ENCODE data around the gene LSM14A.
A peak's percentile ranks its signal among the peaks of the same experiment; 100 is the strongest.

Gene LSM14A

DNA sequence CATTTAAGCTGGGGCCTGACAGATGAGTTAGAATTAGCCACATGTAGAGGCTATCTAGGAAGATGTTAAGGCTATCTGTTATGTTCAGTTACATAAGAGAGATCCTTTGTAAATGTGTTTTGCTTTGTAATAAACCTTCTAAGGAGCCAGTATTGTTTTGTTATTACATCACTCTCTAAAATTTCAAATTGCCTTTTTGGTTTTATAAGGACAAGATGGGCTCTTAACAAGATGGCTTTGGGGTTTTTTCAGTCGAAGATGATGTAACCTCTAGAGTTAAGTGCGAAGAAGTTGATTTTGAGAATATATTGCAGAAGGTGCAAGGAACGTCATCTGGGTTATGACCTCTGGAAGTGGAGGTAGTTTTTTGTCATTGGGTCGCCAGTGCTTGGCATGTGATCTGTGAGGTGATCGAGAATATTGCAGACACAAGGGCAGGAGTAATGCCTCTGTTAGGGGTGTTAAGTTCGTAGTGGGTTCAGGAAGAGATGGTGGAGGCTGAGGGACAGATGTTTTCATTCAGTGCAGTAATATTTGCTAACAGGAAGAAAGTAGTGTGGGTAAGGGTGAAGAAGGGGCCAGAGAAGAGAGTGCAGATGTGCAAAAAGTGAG is 12.7 kb downstream of the LSM14A start (continued):
- TF ChIP-seq, protein P1, sequence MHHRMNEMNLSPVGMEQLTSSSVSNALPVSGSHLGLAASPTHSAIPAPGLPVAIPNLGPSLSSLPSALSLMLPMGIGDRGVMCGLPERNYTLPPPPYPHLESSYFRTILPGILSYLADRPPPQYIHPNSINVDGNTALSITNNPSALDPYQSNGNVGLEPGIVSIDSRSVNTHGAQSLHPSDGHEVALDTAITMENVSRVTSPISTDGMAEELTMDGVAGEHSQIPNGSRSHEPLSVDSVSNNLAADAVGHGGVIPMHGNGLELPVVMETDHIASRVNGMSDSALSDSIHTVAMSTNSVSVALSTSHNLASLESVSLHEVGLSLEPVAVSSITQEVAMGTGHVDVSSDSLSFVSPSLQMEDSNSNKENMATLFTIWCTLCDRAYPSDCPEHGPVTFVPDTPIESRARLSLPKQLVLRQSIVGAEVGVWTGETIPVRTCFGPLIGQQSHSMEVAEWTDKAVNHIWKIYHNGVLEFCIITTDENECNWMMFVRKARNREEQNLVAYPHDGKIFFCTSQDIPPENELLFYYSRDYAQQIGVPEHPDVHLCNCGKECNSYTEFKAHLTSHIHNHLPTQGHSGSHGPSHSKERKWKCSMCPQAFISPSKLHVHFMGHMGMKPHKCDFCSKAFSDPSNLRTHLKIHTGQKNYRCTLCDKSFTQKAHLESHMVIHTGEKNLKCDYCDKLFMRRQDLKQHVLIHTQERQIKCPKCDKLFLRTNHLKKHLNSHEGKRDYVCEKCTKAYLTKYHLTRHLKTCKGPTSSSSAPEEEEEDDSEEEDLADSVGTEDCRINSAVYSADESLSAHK (tag by site-specific recombination; IDR thresholded peaks at IDR 0.05) = peak; percentile 76
- peak; percentile 71; the same call in 1 of the 2 replicates for TF ChIP-seq MYNN (tag by site-specific recombination; IDR thresholded peaks at IDR 0.05; ENCODE audit: borderline replicate concordance)
- TF ChIP-seq ZSCAN23 (tag by site-specific recombination; IDR thresholded peaks at IDR 0.05) = peak; percentile 99
- TF ChIP-seq OVOL3 (tag by site-specific recombination; IDR thresholded peaks at IDR 0.05) = peak; percentile 96
- peak; percentile 80 for TF ChIP-seq KLF16 (tag by site-specific recombination; IDR thresholded peaks at IDR 0.05)
- TF ChIP-seq ZNF830 (tag by site-specific recombination; IDR thresholded peaks at IDR 0.05; ENCODE audit: low read depth) = no peak
- TF ChIP-seq, protein P2, sequence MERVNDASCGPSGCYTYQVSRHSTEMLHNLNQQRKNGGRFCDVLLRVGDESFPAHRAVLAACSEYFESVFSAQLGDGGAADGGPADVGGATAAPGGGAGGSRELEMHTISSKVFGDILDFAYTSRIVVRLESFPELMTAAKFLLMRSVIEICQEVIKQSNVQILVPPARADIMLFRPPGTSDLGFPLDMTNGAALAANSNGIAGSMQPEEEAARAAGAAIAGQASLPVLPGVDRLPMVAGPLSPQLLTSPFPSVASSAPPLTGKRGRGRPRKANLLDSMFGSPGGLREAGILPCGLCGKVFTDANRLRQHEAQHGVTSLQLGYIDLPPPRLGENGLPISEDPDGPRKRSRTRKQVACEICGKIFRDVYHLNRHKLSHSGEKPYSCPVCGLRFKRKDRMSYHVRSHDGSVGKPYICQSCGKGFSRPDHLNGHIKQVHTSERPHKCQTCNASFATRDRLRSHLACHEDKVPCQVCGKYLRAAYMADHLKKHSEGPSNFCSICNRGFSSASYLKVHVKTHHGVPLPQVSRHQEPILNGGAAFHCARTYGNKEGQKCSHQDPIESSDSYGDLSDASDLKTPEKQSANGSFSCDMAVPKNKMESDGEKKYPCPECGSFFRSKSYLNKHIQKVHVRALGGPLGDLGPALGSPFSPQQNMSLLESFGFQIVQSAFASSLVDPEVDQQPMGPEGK (tag by site-specific recombination; IDR thresholded peaks at IDR 0.05) = peak; percentile 81
- TF ChIP-seq ZNF221 (tag by site-specific recombination; IDR thresholded peaks at IDR 0.05; ENCODE audit: borderline replicate concordance) = no peak
- peak; percentile 51; the same call in 1 of the 2 replicates for TF ChIP-seq ZNF394 (tag by site-specific recombination; IDR thresholded peaks at IDR 0.05; ENCODE audit: borderline replicate concordance)
- TF ChIP-seq, protein P3, sequence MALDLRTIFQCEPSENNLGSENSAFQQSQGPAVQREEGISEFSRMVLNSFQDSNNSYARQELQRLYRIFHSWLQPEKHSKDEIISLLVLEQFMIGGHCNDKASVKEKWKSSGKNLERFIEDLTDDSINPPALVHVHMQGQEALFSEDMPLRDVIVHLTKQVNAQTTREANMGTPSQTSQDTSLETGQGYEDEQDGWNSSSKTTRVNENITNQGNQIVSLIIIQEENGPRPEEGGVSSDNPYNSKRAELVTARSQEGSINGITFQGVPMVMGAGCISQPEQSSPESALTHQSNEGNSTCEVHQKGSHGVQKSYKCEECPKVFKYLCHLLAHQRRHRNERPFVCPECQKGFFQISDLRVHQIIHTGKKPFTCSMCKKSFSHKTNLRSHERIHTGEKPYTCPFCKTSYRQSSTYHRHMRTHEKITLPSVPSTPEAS (tag by site-specific recombination; IDR thresholded peaks at IDR 0.05) = peak; percentile 66
- peak; percentile 82 for TF ChIP-seq ZFP69B (tag by site-specific recombination; IDR thresholded peaks at IDR 0.05)
- TF ChIP-seq KLF10 (tag by site-specific recombination; IDR thresholded peaks at IDR 0.05) = peak; percentile 75
- TF ChIP-seq ZNF792 (tag by site-specific recombination; IDR thresholded peaks at IDR 0.05) = peak; percentile 8; the same call in 1 of the 2 replicates
- no peak for TF ChIP-seq ZNF670 (tag by site-specific recombination; IDR thresholded peaks at IDR 0.05; ENCODE audit: low read depth)
- no peak for TF ChIP-seq KLF1 (tag by site-specific recombination; IDR thresholded peaks at IDR 0.05)
- TF ChIP-seq, protein P4, sequence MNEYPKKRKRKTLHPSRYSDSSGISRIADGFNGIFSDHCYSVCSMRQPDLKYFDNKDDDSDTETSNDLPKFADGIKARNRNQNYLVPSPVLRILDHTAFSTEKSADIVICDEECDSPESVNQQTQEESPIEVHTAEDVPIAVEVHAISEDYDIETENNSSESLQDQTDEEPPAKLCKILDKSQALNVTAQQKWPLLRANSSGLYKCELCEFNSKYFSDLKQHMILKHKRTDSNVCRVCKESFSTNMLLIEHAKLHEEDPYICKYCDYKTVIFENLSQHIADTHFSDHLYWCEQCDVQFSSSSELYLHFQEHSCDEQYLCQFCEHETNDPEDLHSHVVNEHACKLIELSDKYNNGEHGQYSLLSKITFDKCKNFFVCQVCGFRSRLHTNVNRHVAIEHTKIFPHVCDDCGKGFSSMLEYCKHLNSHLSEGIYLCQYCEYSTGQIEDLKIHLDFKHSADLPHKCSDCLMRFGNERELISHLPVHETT (tag by site-specific recombination; IDR thresholded peaks at IDR 0.05) = peak; percentile 88
- peak; percentile 27; the same call in 1 of the 2 replicates for TF ChIP-seq ZNF501 (tag by site-specific recombination; IDR thresholded peaks at IDR 0.05)
- peak; percentile 98 for TF ChIP-seq ZNF366 (tag by site-specific recombination; conservative IDR thresholded peaks at IDR 0.05)
- TF ChIP-seq ZNF548 (tag by site-specific recombination; IDR thresholded peaks at IDR 0.05) = no peak
- no peak for TF ChIP-seq ZNF529 (tag by site-specific recombination; IDR thresholded peaks at IDR 0.05; ENCODE audit: insufficient replicate concordance)
- TF ChIP-seq, protein P5, sequence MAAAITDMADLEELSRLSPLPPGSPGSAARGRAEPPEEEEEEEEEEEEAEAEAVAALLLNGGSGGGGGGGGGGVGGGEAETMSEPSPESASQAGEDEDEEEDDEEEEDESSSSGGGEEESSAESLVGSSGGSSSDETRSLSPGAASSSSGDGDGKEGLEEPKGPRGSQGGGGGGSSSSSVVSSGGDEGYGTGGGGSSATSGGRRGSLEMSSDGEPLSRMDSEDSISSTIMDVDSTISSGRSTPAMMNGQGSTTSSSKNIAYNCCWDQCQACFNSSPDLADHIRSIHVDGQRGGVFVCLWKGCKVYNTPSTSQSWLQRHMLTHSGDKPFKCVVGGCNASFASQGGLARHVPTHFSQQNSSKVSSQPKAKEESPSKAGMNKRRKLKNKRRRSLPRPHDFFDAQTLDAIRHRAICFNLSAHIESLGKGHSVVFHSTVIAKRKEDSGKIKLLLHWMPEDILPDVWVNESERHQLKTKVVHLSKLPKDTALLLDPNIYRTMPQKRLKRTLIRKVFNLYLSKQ (tag by site-specific recombination; IDR thresholded peaks at IDR 0.05; ENCODE audit: borderline replicate concordance) = no peak
- peak; percentile 18; the same call in 1 of the 2 replicates for TF ChIP-seq ZNF146 (tag by site-specific recombination; IDR thresholded peaks at IDR 0.05)
- TF ChIP-seq ZNF266 (tag by site-specific recombination; IDR thresholded peaks at IDR 0.05; ENCODE audit: low read depth) = no peak
- TF ChIP-seq, protein P6, sequence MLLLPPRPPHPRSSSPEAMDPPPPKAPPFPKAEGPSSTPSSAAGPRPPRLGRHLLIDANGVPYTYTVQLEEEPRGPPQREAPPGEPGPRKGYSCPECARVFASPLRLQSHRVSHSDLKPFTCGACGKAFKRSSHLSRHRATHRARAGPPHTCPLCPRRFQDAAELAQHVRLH (tag by site-specific recombination; IDR thresholded peaks at IDR 0.05) = no peak; the same call in none of the 2 replicates
- no peak for TF ChIP-seq ZBTB7A (tag by site-specific recombination; IDR thresholded peaks at IDR 0.05; ENCODE audit: low read depth)
- TF ChIP-seq ZNF623 (tag by site-specific recombination; IDR thresholded peaks at IDR 0.05) = peak; percentile 5; the same call in 1 of the 2 replicates
- TF ChIP-seq, protein P7, sequence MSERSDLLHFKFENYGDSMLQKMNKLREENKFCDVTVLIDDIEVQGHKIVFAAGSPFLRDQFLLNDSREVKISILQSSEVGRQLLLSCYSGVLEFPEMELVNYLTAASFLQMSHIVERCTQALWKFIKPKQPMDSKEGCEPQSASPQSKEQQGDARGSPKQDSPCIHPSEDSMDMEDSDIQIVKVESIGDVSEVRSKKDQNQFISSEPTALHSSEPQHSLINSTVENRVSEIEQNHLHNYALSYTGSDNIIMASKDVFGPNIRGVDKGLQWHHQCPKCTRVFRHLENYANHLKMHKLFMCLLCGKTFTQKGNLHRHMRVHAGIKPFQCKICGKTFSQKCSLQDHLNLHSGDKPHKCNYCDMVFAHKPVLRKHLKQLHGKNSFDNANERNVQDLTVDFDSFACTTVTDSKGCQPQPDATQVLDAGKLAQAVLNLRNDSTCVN (tag by site-specific recombination; optimal IDR thresholded peaks at IDR 0.05) = peak; percentile 24
- no peak for TF ChIP-seq TCF7L2 (IDR thresholded peaks at IDR 0.05; ENCODE audit: borderline replicate concordance, low read depth, low read length)
- peak; percentile 21; the same call in 1 of the 2 replicates for TF ChIP-seq ZFP3 (tag by site-specific recombination; IDR thresholded peaks at IDR 0.05; ENCODE audit: low read depth)
- peak; percentile 86 for TF ChIP-seq IKZF3 (tag by site-specific recombination; IDR thresholded peaks at IDR 0.05)
